ENCODE measurements around the gene AP5B1.

The AP5B1 gene

GRCh38 chr11:65809496-65809895, 28.7 kb upstream of the AP5B1 start:
- no peak for TF ChIP-seq CTCF (conservative IDR thresholded peaks at IDR 0.05; ENCODE audit: low read length)
- H3K4me3 ChIP-seq (ENCODE audit: low read length): no peak overlapping the region
- no peak for DNase-seq (ENCODE audit: low read depth)

- no peak overlapping the region for H3K4me3 ChIP-seq (ENCODE audit: low read length)
- TF ChIP-seq CTCF (conservative IDR thresholded peaks at IDR 0.05; ENCODE audit: low read length): no peak
- DNase-seq (ENCODE audit: low read depth): no peak
These were observed 28.1 kb upstream of the AP5B1 start for GRCh38 chr11:65808744-65809341.

- H3K4me3 ChIP-seq (ENCODE audit: low read length): no peak overlapping the region
- no peak for TF ChIP-seq CTCF (conservative IDR thresholded peaks at IDR 0.05; ENCODE audit: low read length)
- no peak for DNase-seq (ENCODE audit: low read depth)
These were observed 26.2 kb upstream of the AP5B1 start for GRCh38 chr11:65806979-65807378.

GRCh38 chr11:65803797-65804492, 23.2 kb upstream of the AP5B1 start:
- no peak overlapping the region for H3K4me3 ChIP-seq (ENCODE audit: low read length)
- no peak for TF ChIP-seq CTCF (conservative IDR thresholded peaks at IDR 0.05; ENCODE audit: low read length)
- no peak for DNase-seq (ENCODE audit: low read depth)

DNA sequence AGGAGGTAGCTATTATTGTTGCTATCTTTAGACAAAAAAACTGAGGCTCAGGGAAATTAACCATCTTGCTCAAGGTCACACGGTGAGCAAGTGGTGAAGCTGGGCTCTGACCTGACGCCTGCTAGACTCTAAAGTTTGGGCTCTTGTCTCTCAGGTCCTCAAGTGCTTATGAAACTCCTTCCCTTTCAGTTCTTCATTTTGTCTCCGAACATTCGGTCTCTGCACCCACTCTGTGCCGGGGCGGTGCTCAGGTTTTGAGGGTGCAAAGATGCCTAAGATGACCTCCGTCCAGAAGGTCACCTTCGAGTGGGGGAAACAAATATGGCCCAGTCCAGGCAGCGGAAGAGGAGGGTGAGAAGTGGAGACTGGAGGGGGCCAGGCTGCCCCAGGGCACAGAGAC, 22.1 kb upstream of the AP5B1 start:
- TF ChIP-seq CTCF (conservative IDR thresholded peaks at IDR 0.05; ENCODE audit: low read length): no peak
- no peak for DNase-seq (ENCODE audit: low read depth)
- H3K4me3 ChIP-seq (ENCODE audit: low read length): no peak overlapping the region

DNA sequence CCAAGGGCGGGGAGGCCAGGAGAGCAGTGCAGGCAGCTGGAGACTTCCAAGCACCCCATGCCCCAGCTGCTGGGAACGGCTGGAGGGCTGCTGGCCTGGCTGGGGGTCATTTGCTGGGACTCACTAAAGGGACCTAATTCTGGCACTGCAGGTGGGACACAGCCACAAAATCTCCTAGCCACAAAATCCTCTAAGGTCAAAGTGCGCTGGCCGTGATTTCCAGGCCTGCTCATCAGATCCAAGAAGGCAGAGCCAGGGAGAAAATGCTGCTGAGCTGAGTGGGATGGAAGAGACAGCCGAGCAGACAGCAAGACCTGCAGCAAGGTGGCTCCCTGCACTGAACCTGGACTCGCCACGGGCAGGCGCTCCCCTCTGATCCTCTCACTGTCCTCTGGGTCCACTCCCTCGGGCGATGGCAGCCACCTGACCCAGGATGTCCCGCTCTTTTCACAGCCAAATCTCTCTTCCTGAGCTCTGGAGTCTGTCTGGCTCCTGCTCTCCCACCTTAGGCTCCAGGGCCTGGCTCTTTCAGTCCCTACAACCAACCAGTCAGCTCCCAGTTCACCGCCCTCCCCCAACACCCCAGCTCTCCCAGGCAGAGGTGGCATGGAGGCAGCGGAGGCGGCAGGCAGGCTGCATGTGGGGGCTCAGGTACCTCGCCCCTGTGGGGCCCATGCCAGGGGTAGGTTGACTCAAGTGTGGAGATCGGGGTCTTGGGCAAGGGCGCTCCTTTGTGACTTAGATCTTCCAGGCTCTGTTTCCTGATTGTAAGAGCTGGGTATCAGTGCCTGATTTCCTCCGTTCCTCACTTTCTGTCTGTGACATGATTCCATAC, 20.6 kb upstream of the AP5B1 start:
- no peak for TF ChIP-seq CTCF (conservative IDR thresholded peaks at IDR 0.05; ENCODE audit: low read length)
- H3K4me3 ChIP-seq (ENCODE audit: low read length): no peak overlapping the region
- no peak for DNase-seq (ENCODE audit: low read depth)

Measured in AG10803 (cell line).